ENCODE results near the gene OAS1. TPM values are rescaled to one million over a fixed set of nuclear protein-coding genes. Genes with fewer than 3 reads are reported as not detected.
"Not testable (repeated sequence)": the region's sequence is repeated elsewhere in the genome, so short reads cannot be mapped to it uniquely, and the experiment has no call there.

OAS1 gene
- total and polyA plus RNA-seq, 4 donors = 3.8 to 26.0 (median 22.9) TPM

DNA sequence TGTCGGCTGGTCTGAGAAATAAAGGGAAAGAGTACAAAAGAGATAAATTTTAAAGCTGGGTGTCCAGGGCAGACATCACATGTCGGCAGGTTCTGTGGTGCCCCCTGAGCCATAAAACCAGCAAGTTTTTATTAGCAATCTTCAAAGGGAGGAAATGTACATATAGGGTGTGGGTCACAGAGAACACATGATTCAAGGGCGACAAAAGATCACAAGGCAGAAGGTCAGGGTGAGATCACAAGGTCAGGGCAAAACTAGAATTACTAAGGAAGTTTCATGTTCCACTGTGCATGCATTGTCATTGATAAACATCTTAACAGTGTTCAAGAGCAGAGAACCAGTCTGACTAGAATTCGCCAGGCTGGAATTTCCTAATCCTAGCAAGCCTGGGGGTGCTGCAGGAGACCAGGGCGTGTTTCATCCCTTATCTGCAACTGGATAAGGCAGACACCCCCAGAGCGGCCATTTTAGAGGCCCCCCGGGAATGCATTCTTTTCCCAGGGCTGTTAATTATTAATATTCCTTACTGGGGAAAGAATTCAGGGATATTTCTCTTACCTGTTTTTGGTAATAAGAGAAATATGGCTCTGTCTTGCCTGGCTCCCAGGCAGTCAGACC, 19.8 kb downstream of the OAS1 start:
- intact Hi-C loops (cut with DNase I); H3K27ac ChIP-seq (ENCODE audit: low read depth in 1 of 2, low read length in 2 of 2); DNase-seq; H3K4me1 ChIP-seq (ENCODE audit: control insufficient read depth in 1 of 2, insufficient read depth in 2 of 2, low read length in 2 of 2); H3K4me3 ChIP-seq (ENCODE audit: low read length in 2 of 2); H3K9me3 ChIP-seq (ENCODE audit: control insufficient read depth, low read length); H3K27me3 ChIP-seq (ENCODE audit: control insufficient read depth in 1 of 2, insufficient read depth in 2 of 2, low read length in 1 of 2); H3K36me3 ChIP-seq (ENCODE audit: control insufficient read depth in 1 of 2, insufficient read depth in 2 of 2, low read length in 1 of 2); ATAC-seq (ENCODE audit: low FRiP score): not testable (repeated sequence)
- WGBS, 2 donors = 32 to 48% methylated on average over 7 of the region's 7 CpGs

DNA sequence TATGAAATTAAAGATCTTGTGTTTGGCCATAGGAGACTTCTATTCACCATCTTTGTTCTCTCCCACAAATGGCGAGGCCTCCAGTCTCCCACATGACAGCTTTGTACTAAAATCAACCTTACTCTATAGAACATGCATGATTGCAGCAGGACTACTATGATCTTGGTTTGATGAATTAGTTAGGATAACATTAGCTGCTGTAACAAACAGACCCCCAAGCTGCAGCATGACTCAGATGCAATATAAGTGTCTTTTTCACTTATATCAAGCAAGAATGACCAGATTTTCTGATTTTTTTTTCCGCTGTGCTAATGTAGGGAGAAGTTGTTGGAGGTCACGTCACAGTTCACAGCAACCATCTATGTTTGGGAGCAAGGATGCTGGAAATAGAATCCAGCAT, 20.7 kb downstream of the OAS1 start:
- WGBS, 2 donors = 58 to 73% methylated on average over 3 of the region's 3 CpGs
- no peak overlapping the region for H3K4me3 ChIP-seq (ENCODE audit: low read length in 2 of 2)
- no peaks in the 10 kb centered on the region for H3K9me3 ChIP-seq (ENCODE audit: control insufficient read depth, low read length)
- H3K4me1 ChIP-seq (ENCODE audit: control insufficient read depth in 1 of 2, insufficient read depth in 2 of 2, low read length in 2 of 2) = no peaks in the 10 kb centered on the region
- H3K27ac ChIP-seq (ENCODE audit: low read depth in 1 of 2, low read length in 2 of 2) = no peak overlapping the region
- DNase-seq (no peak), ATAC-seq (ENCODE audit: low FRiP score) (no peak)
- intact Hi-C loops (cut with DNase I) = no loop called here
- no peaks in the 10 kb centered on the region for H3K36me3 ChIP-seq (ENCODE audit: control insufficient read depth in 1 of 2, insufficient read depth in 2 of 2, low read length in 1 of 2)
- H3K27me3 ChIP-seq (ENCODE audit: control insufficient read depth in 1 of 2, insufficient read depth in 2 of 2, low read length in 1 of 2) = no peaks in the 10 kb centered on the region

DNA sequence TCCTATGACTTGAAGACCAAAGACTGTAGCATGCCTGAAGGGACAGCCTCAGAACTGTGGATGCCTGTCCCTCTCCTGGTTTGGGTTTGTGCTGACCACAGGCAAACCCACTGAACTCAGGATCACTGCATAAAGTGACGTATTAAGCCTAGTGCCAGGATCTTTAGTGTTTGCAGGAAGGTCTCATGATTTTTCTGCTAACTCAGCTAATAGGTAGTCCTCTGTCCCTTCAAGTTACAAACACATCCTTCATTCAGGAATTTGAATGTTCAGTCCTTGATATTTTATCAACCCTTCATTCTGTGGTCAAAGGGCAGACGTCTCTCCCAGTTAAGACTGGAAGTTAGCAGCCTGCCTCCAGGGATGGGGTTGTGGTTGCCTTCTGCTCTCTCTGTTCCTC, 21.2 kb downstream of the OAS1 start:
- 41 to 64% methylated on average over 2 of the region's 2 CpGs for WGBS, 2 donors
- Histone ChIP-seq H3K4me1 (ENCODE audit: control insufficient read depth in 1 of 2, insufficient read depth in 2 of 2, low read length in 2 of 2) (no peaks in the 10 kb centered on the region), H3K9me3 (ENCODE audit: control insufficient read depth, low read length) (no peaks in the 10 kb centered on the region), H3K36me3 (ENCODE audit: control insufficient read depth in 1 of 2, insufficient read depth in 2 of 2, low read length in 1 of 2) (no peaks in the 10 kb centered on the region), H3K27me3 (ENCODE audit: control insufficient read depth in 1 of 2, insufficient read depth in 2 of 2, low read length in 1 of 2) (no peaks in the 10 kb centered on the region), H3K27ac (ENCODE audit: low read depth in 1 of 2, low read length in 2 of 2) (no peak overlapping the region), H3K4me3 (ENCODE audit: low read length in 2 of 2) (no peak overlapping the region)
- DNase-seq (no peak), ATAC-seq (ENCODE audit: low FRiP score) (no peak)
- intact Hi-C loops (cut with DNase I) = no loop called here

DNA sequence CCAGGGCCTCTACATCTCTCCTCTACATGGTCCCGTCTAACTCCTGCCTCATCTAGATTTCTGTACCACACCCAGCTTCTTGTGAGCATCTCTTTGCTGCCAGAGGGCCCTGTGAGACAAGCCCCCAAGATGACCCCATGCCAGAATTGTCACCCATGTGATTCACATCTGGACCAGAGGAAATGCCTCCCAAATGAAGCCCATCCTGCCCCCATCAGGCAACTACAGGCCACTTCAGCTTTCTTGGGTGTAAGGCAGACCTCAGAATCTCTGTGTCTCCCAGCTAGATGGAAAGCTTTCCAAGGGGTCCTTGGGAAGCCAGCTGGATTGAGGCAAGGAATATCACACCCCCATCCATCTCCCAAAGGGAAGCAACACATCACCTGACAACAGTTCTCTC, 22.2 kb downstream of the OAS1 start:
- ATAC-seq (ENCODE audit: low FRiP score) (no peak), DNase-seq (no peak)
- no peaks in the 10 kb centered on the region for H3K36me3 ChIP-seq (ENCODE audit: control insufficient read depth in 1 of 2, insufficient read depth in 2 of 2, low read length in 1 of 2)
- intact Hi-C loops (cut with DNase I) = no loop called here
- no peaks in the 10 kb centered on the region for H3K4me1 ChIP-seq (ENCODE audit: control insufficient read depth in 1 of 2, insufficient read depth in 2 of 2, low read length in 2 of 2)
- H3K27me3 ChIP-seq (ENCODE audit: control insufficient read depth in 1 of 2, insufficient read depth in 2 of 2, low read length in 1 of 2) = no peaks in the 10 kb centered on the region
- no peaks in the 10 kb centered on the region for H3K9me3 ChIP-seq (ENCODE audit: control insufficient read depth, low read length)
- 77 to 91% methylated on average over 1 of the region's 1 CpG for WGBS, 2 donors
- H3K27ac ChIP-seq (ENCODE audit: low read depth in 1 of 2, low read length in 2 of 2) = no peak overlapping the region
- no peak overlapping the region for H3K4me3 ChIP-seq (ENCODE audit: low read length in 2 of 2)

DNA sequence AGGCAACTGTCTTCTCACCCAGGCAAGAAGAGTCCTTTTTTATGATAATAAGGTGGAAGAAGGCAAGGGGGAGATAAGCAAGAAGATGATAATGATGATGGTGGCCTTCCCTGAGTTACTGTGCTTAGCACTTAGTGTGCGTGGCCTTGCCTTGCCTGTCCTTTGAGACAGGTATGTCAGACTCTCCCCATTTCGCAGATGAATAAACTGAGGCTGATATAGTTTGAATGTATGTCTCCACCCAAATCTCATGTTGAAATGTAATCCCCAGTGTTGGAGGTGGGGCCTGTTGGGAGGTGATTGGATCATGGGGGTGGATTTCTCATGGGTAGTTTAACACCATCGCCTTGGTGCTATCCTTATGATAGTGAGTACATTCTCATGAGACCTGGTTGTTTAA, 23.0 kb downstream of the OAS1 start:
- H3K9me3 ChIP-seq (ENCODE audit: control insufficient read depth, low read length) = no peaks in the 10 kb centered on the region
- H3K27me3 ChIP-seq (ENCODE audit: control insufficient read depth in 1 of 2, insufficient read depth in 2 of 2, low read length in 1 of 2) = no peaks in the 10 kb centered on the region
- intact Hi-C loops (cut with DNase I) = no loop called here
- no peak for ATAC-seq (ENCODE audit: low FRiP score)
- H3K4me1 ChIP-seq (ENCODE audit: control insufficient read depth in 1 of 2, insufficient read depth in 2 of 2, low read length in 2 of 2) = no peaks in the 10 kb centered on the region
- WGBS, 2 donors = 91 to 93% methylated on average over 3 of the region's 3 CpGs
- no peaks in the 10 kb centered on the region for H3K36me3 ChIP-seq (ENCODE audit: control insufficient read depth in 1 of 2, insufficient read depth in 2 of 2, low read length in 1 of 2)
- H3K27ac ChIP-seq (ENCODE audit: low read depth in 1 of 2, low read length in 2 of 2) = no peak overlapping the region
- DNase-seq = no peak
- H3K4me3 ChIP-seq (ENCODE audit: low read length in 2 of 2) = no peak overlapping the region

DNA sequence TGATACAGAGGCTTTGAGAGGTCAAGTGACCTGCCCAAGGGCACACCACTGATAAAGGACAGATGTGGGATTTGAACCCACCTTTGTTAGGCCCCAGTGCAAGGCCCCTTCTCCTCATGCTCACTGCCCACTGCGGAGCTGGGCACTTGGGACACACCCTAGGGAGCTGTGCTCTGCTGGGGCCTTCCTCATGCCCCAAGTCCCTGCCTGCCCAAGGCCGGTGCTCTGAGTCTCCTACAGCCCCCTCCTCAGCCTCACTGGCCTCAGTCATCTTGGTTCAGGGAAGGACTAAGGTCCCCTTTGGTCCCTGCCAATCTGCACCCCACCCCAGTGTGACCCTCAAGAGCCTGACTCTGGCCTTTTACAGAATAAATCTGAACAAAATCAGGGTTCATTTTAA, 23.6 kb downstream of the OAS1 start:
- no peaks in the 10 kb centered on the region for H3K27me3 ChIP-seq (ENCODE audit: control insufficient read depth in 1 of 2, insufficient read depth in 2 of 2, low read length in 1 of 2)
- H3K36me3 ChIP-seq (ENCODE audit: control insufficient read depth in 1 of 2, insufficient read depth in 2 of 2, low read length in 1 of 2) = no peaks in the 10 kb centered on the region
- 90 to 91% methylated on average over 2 of the region's 2 CpGs for WGBS, 2 donors
- H3K9me3 ChIP-seq (ENCODE audit: control insufficient read depth, low read length) = no peaks in the 10 kb centered on the region
- H3K4me1 ChIP-seq (ENCODE audit: control insufficient read depth in 1 of 2, insufficient read depth in 2 of 2, low read length in 2 of 2) = no peaks in the 10 kb centered on the region
- DNase-seq (no peak), ATAC-seq (ENCODE audit: low FRiP score) (no peak)
- intact Hi-C loops (cut with DNase I) = no loop called here
- no peak overlapping the region for H3K27ac ChIP-seq (ENCODE audit: low read depth in 1 of 2, low read length in 2 of 2)
- no peak overlapping the region for H3K4me3 ChIP-seq (ENCODE audit: low read length in 2 of 2)

DNA sequence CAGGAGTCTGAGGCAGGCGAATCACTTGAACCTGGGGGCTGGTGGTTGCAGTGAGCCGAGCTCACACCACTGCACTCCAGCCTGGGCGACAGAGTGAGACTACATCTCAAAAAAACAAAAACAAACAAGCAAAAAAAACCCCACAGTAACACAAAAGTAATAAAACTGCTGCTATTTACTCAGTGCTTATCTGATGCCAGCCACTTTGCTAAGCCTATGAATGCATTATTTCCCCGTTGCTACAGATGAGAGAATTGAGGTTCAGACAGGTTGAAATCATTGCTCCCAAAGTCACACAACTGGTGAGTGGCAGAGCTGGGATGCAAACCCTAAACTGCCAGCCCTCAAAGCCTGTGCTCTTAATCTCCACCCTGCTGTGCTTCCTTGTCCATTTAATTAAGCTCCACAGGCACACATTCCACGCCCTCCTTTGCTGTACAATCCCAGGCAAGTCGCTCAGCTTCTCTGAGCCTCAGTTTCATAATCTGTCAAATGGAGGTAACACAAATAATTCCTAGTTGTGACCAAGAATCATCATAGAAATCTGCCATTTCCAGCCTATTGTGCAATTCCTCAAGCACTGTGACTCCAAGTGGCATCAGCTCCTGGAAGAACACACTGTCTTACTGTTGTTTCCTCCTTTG, 25.8 kb downstream of the OAS1 start:
- Histone ChIP-seq H3K4me3 (ENCODE audit: low read length in 2 of 2) (no peak overlapping the region), H3K27ac (ENCODE audit: low read depth in 1 of 2, low read length in 2 of 2) (no peak overlapping the region), H3K36me3 (ENCODE audit: control insufficient read depth in 1 of 2, insufficient read depth in 2 of 2, low read length in 1 of 2) (no peaks in the 10 kb centered on the region), H3K9me3 (ENCODE audit: control insufficient read depth, low read length) (no peaks in the 10 kb centered on the region), H3K27me3 (ENCODE audit: control insufficient read depth in 1 of 2, insufficient read depth in 2 of 2, low read length in 1 of 2) (no peaks in the 10 kb centered on the region), H3K4me1 (ENCODE audit: control insufficient read depth in 1 of 2, insufficient read depth in 2 of 2, low read length in 2 of 2) (no peaks in the 10 kb centered on the region)
- intact Hi-C loops (cut with DNase I) = no loop called here
- 44 to 59% methylated on average over 6 of the region's 6 CpGs for WGBS, 2 donors
- no peak for ATAC-seq (ENCODE audit: low FRiP score)
- no peak for DNase-seq

DNA sequence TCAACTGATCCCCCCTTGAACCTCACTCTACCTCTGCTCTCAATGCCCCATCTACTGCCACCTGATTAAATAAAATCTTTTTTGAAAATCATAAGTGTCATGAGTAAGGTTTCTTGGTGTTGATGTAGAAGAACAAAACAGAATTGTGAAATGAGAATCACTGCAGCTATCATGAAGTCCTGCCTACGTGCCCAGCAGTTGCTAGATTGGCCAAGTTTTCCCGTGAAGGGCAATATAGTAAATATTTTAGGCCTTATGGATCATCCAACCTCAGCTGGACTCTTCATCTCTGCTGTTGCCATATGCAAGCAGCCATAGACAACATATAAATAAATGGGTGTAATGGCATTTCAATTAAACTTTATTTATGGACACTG, 26.4 kb downstream of the OAS1 start:
- Histone ChIP-seq H3K27me3 (ENCODE audit: control insufficient read depth in 1 of 2, insufficient read depth in 2 of 2, low read length in 1 of 2) (no peaks in the 10 kb centered on the region), H3K27ac (ENCODE audit: low read depth in 1 of 2, low read length in 2 of 2) (no peak overlapping the region), H3K9me3 (ENCODE audit: control insufficient read depth, low read length) (no peaks in the 10 kb centered on the region), H3K4me3 (ENCODE audit: low read length in 2 of 2) (no peak overlapping the region), H3K36me3 (ENCODE audit: control insufficient read depth in 1 of 2, insufficient read depth in 2 of 2, low read length in 1 of 2) (no peaks in the 10 kb centered on the region), H3K4me1 (ENCODE audit: control insufficient read depth in 1 of 2, insufficient read depth in 2 of 2, low read length in 2 of 2) (no peaks in the 10 kb centered on the region)
- WGBS, 2 donors = 71 to 77% methylated on average over 2 of the region's 2 CpGs
- ATAC-seq (ENCODE audit: low FRiP score) (no peak), DNase-seq (no peak)
- intact Hi-C loops (cut with DNase I) = no loop called here

DNA sequence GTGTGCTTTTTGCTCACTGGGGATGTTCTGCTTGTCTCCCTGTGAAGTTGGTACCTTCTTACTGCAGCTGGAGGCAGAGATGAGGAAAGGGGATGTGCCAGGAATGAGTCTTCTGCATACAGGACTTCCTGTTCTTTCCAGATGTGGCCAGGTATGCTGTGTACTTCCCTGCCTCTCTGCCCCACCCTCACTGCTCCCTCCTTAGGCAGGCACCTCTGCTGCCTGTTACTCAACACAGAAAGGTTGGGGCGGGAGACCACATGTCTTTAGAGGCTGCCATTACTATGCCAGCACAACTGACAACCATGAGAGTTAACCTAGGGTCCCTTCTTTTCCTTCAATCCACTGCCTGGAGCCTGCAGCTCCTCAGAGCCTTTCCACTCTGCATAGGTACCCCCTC, 29.5 kb downstream of the OAS1 start:
- no peak for DNase-seq
- Histone ChIP-seq H3K9me3 (ENCODE audit: control insufficient read depth, low read length) (no peaks in the 10 kb centered on the region), H3K4me3 (ENCODE audit: low read length in 2 of 2) (no peak overlapping the region), H3K4me1 (ENCODE audit: control insufficient read depth in 1 of 2, insufficient read depth in 2 of 2, low read length in 2 of 2) (no peaks in the 10 kb centered on the region), H3K27me3 (ENCODE audit: control insufficient read depth in 1 of 2, insufficient read depth in 2 of 2, low read length in 1 of 2) (no peaks in the 10 kb centered on the region), H3K27ac (ENCODE audit: low read depth in 1 of 2, low read length in 2 of 2) (no peak overlapping the region), H3K36me3 (ENCODE audit: control insufficient read depth in 1 of 2, insufficient read depth in 2 of 2, low read length in 1 of 2) (no peaks in the 10 kb centered on the region)
- no peak for ATAC-seq (ENCODE audit: low FRiP score)
- WGBS, 2 donors = 67 to 92% methylated on average over 1 of the region's 1 CpG
- intact Hi-C loops (cut with DNase I) = no loop called here
